Mesodermal cell (in vitro differentiated cells): ENCODE data around the gene RGS6.

Experiments used
- H3K27ac ChIP-seq: 2 replicates; pipeline ENCODE4 v1.7.0; 2013; ENCODE audit warnings: mild to moderate bottlenecking, low read depth, low read length, moderate library complexity; ENCODE audit not compliant: severe bottlenecking
- H3K36me3 ChIP-seq: 2 replicates; pipeline ENCODE4 v1.7.1; 2013; ENCODE audit warnings: mild to moderate bottlenecking, low read length, moderate library complexity; ENCODE audit not compliant: control insufficient read depth, insufficient read depth
- H3K4me1 ChIP-seq: one replicate; pipeline ENCODE4 v1.7.1; 2013; ENCODE audit warnings: mild to moderate bottlenecking, low read length; ENCODE audit not compliant: insufficient read depth, control insufficient read depth, poor library complexity, severe bottlenecking
- H3K4me3 ChIP-seq: 2 replicates; pipeline ENCODE4 v1.7.0; 2013; ENCODE audit warnings: low read length, control low read depth, mild to moderate bottlenecking; ENCODE audit not compliant: insufficient read depth, poor library complexity, severe bottlenecking; ENCODE audit errors: extremely low read depth
- H3K9me3 ChIP-seq: 2 replicates; pipeline ENCODE4 v1.7.1; 2013; ENCODE audit warnings: mild to moderate bottlenecking, low read length, moderate library complexity; ENCODE audit not compliant: control insufficient read depth
- WGBS, 2 experiments: methylation state at CpG; one replicate each; pipeline ENCODE4 v1.1.5; 2013; ENCODE audit warnings: missing lambda C conversion rate in 2 of 2; ENCODE audit not compliant: insufficient coverage in 2 of 2; 5-methylcytosine and 5-hydroxymethylcytosine counted together

Gene RGS6

DNA sequence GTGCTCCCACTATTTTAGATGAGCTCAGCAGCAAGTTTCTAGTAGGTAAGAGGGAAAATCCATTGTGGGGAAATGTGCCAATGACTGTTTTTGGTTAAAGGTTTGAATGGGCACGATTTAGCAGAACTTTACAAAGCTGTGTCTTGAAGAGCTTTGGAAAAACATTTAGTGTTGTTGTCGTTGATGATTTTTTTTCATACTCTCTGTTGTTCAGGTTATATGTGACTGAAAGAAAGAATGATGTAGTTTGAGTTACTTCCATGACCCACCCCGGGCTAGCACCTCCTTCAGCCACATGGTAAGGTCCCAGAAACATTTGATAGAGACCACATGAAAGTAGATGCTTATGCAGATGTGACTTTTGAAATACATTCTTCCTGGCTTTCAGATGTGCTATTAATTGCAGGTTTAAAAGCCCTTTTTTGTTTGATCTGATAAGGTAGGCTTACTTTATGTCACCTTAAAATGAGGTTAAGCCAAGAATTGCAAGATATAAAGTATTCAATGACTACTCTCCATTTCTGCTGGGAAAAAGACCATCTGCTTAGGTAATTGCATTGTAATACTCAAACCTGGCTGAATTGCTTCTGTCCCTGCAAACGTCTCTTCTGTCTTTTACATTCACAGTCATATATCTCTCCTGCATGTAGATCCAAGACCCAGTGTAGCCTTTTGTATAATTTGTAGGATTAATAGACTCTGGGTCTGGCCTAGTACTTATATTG, 250.6 kb downstream of the RGS6 start:
- Histone ChIP-seq H3K4me1 (peaks cover 2% of the 10 kb centered on the region), H3K4me3 (no peak overlapping the region)

GRCh38 chr14:72183631-72184030, 251.4 kb downstream of the RGS6 start:
- Histone ChIP-seq H3K9me3 (no peaks in the 10 kb centered on the region), H3K36me3 (no peaks in the 10 kb centered on the region), H3K4me1 (peaks cover 2% of the 10 kb centered on the region), H3K27ac (no peak overlapping the region), H3K4me3 (no peak overlapping the region)
- WGBS, 2 experiments = 100% methylated on average over 1 of the region's 2 CpGs; no CpG with 5 or more reads in 1 of the 2 experiments

More for the DNA sequence above, 250.6 kb downstream of the RGS6 start:
- no peaks in the 10 kb centered on the region for H3K9me3 ChIP-seq
- no peaks in the 10 kb centered on the region for H3K36me3 ChIP-seq
- no peak overlapping the region for H3K27ac ChIP-seq
- WGBS, 2 experiments = 88 to 95% methylated on average over 2 of the region's 4 CpGs

- WGBS, 2 experiments = 69 to 72% methylated on average over 3 of the region's 3 CpGs
- H3K4me3 ChIP-seq = no peak overlapping the region
These were observed 254.3 kb downstream of the RGS6 start for GRCh38 chr14:72186523-72186922.

DNA sequence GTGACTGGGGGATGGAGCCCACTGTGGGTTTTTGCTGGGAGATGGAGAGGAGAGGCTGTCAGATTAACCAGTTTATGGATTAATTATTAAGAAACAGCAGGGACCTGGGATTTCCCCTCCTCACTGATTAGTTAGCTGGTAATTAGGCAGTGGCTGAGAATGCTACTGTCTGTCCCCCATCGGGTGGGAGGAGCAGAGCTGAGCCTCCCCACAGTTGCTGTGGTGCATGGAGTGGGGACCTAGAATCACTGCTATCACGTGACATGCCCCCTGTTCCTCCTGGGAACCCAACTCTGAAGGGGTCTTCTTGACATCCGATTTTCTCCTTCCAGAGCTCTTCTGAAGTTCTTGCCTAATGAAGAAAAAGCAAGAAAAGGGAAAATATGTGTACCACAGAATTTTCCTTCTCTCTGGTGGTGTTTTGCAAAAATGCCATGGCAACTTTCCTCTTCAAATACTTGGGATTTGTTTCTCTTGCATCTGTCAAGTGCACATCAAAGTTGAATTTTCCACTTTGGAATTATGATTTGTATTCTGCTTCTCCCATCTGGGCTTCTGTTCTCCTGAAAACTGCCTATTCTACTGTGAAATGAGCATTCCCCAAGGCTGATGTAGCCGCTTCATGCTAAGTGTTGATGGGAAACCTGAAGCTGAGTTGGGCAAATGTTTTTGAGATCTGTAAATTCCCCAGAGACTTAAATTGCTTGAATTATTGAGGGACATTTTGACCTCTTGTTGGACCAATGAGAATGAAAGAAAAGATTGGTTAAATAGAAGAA, 264.2 kb downstream of the RGS6 start:
- 75 to 80% methylated on average over 2 to 3 of the region's 4 CpGs for WGBS, 2 experiments
- Histone ChIP-seq H3K36me3 (no peaks in the 10 kb centered on the region), H3K4me3 (no peak overlapping the region), H3K27ac (no peak overlapping the region), H3K9me3 (no peaks in the 10 kb centered on the region), H3K4me1 (no peaks in the 10 kb centered on the region)

More at GRCh38 chr14:72186523-72186922, 254.3 kb downstream of the RGS6 start:
- Histone ChIP-seq H3K36me3 (no peaks in the 10 kb centered on the region), H3K9me3 (no peaks in the 10 kb centered on the region), H3K4me1 (peaks cover 2% of the 10 kb centered on the region), H3K27ac (no peak overlapping the region)

GRCh38 chr14:72201645-72202044, 269.4 kb downstream of the RGS6 start:
- Histone ChIP-seq H3K27ac (no peak overlapping the region), H3K4me1 (no peaks in the 10 kb centered on the region), H3K36me3 (no peaks in the 10 kb centered on the region), H3K4me3 (no peak overlapping the region), H3K9me3 (no peaks in the 10 kb centered on the region)

- no peaks in the 10 kb centered on the region for H3K4me1 ChIP-seq
- no peaks in the 10 kb centered on the region for H3K36me3 ChIP-seq
- H3K4me3 ChIP-seq = no peak overlapping the region
- no peaks in the 10 kb centered on the region for H3K9me3 ChIP-seq
- H3K27ac ChIP-seq = no peak overlapping the region
- 63 to 88% methylated on average over 2 to 3 of the region's 4 CpGs for WGBS, 2 experiments
These were observed 281.2 kb downstream of the RGS6 start for GRCh38 chr14:72213424-72213823.

DNA sequence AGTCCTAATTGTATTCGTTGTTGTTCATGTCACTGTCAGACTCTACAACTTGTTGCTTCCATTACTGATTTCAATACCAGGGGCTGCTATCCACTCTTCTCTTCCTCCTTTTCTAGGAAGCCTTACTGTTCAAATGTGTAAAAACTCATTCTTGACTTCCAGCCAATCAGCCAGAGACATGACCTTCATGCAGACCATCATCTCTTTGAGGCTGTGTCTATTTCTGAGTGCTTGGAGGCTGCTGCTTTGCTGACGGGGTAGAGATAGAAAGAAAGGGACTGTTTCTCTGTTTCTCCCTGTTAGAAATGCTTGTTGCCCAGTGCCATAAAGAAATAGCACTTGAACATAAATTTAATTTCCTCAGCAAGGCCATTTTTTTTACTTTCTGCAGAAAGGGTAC, 282.9 kb downstream of the RGS6 start:
- Histone ChIP-seq H3K36me3 (no peaks in the 10 kb centered on the region), H3K4me1 (no peaks in the 10 kb centered on the region), H3K4me3 (no peak overlapping the region), H3K9me3 (no peaks in the 10 kb centered on the region), H3K27ac (no peak overlapping the region)
- 67 to 100% methylated on average over 1 of the region's 2 CpGs for WGBS, 2 experiments

DNA sequence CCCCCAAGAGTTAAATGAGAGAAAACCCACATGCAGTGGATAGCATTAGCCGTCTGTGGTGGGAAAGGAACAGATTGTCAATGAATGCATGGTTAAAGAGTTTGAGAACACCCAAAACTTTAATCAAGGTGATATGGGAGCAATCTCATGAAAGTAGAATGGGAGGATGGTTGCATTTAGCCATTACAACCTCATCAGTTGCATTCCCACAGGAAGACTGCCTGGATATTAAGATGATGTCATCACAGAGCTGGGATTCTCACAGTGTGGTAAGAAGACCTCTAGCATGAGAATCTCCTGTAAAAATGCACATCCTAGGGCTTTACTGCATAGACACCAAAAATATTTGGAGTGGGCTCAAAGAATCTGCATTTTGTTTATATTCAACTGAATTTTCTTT, 284.9 kb downstream of the RGS6 start:
- Histone ChIP-seq H3K4me1 (no peaks in the 10 kb centered on the region), H3K9me3 (peaks cover 7% of the 10 kb centered on the region), H3K4me3 (no peak overlapping the region), H3K36me3 (no peaks in the 10 kb centered on the region), H3K27ac (no peak overlapping the region)
- 100% methylated on average over 1 of the region's 1 CpG for WGBS, 2 experiments

DNA sequence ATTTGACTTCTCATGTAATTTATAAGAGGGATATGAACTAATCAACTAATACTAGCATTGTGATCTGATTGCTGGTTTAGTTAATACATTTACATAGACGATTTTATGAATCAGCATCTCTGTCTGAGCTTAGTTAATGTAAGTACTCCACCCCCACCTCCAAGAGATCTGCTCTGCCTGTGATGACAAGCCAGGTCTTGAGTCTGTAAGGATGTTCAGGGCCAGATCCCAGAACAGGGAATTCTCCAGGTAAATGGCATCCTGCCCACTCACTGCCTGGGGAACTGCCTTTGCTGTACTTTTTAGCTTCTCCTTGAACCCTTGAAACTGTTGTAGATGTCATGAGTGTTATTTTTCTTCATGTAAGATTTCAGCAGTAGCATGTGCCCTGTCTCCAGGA, 289.8 kb downstream of the RGS6 start:
- WGBS, 2 experiments = no CpG with 5 or more reads among the region's 1 CpG
- H3K36me3 ChIP-seq = no peaks in the 10 kb centered on the region
- peaks cover 7% of the 10 kb centered on the region for H3K9me3 ChIP-seq
- H3K4me1 ChIP-seq = no peaks in the 10 kb centered on the region
- H3K27ac ChIP-seq = no peak overlapping the region
- H3K4me3 ChIP-seq = no peak overlapping the region

GRCh38 chr14:72236629-72237028, 304.4 kb downstream of the RGS6 start:
- H3K9me3 ChIP-seq = no peaks in the 10 kb centered on the region
- no peak overlapping the region for H3K27ac ChIP-seq
- H3K36me3 ChIP-seq = no peaks in the 10 kb centered on the region
- H3K4me1 ChIP-seq = no peaks in the 10 kb centered on the region
- H3K4me3 ChIP-seq = no peak overlapping the region
- 81 to 86% methylated on average over 20 to 21 of the region's 22 CpGs for WGBS, 2 experiments
